Measurements from ENCODE around the gene SPIN3. TPM values are rescaled to one million over a fixed set of nuclear protein-coding genes. Genes with fewer than 3 reads are reported as not detected.

The SPIN3 gene
- polyA plus RNA-seq, 4 donors = 0.89 to 20.9 (median 3.5) TPM

Other genes with a start within 250 kb of the SPIN3 start
- gene SPIN2B, start 126.0 kb upstream of the SPIN3 start, polyA plus RNA-seq = 10 to 100 TPM in 2 of 4 donors, 1 to 10 TPM in 2; 4.1 to 11.1 (median 8.1) TPM
- 1 to 10 TPM in 1 of 4 donors, under 1 TPM in 1, not detected in 2; 0.12 to 1.8 TPM for gene SPIN2A, start 141.9 kb upstream of the SPIN3 start, polyA plus RNA-seq